SK-N-SH treated with all-trans-retinoic acid at 6 μM for 48 hours (cell line): ENCODE measurements around the gene NACA2.

Experiments used
- SNAI2 ChIP-seq: fragments of 250-450 bp; sonication (Bioruptor Pico); IDR thresholded peaks from 2 replicates; pipeline ENCODE4 v1.5.0; 2020; ENCODE audit warnings: mild to moderate bottlenecking, moderate library complexity
- TOX ChIP-seq: fragments of 250-450 bp; sonication (Bioruptor Pico); IDR thresholded peaks from 2 replicates; pipeline ENCODE4 v1.8.0; 2021; ENCODE audit warnings: mild to moderate bottlenecking, moderate library complexity, borderline replicate concordance
- ZFP3 ChIP-seq: fragments of 250-450 bp; sonication (Bioruptor Pico); IDR thresholded peaks from 2 replicates; pipeline ENCODE4 v1.5.0; 2020; ENCODE audit warnings: mild to moderate bottlenecking, moderate library complexity
- ZNF70 ChIP-seq: fragments of 450-650 bp; formaldehyde crosslinking; IDR thresholded peaks from 2 replicates; pipeline ENCODE4 v1.5.0; 2020; ENCODE audit warnings: mild to moderate bottlenecking, moderate library complexity
- ZNF8 ChIP-seq: fragments of 450-650 bp; formaldehyde crosslinking; IDR thresholded peaks from 2 replicates; pipeline ENCODE4 v1.5.0; 2020; ENCODE audit warnings: mild to moderate bottlenecking, moderate library complexity
- TF ChIP-seq, protein P1 (sequence below): fragments of 250-450 bp; sonication (Bioruptor Pico); IDR thresholded peaks from 2 replicates; pipeline ENCODE4 v1.8.0; 2020; ENCODE audit warnings: mild to moderate bottlenecking, moderate library complexity, borderline replicate concordance

DNA sequence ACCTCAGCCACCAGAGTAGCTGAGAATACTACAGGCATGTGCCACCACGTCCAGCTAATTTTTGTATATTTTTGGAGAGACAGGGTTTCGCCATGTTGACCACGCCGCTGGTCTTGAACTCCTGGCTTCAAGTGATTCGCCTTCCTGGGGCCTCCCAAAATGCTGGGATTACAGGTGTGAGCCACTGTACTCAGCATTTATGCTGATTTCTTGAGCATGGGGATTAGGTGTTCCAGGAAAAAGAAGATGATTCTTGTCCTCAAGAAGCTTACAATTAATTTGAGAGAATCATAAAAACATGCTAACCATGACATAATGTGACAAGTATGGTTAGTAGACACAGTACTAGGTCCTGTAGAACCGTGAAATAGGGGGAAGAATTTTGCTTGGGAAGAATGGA is 30.9 kb downstream of the NACA2 start:
- TF ChIP-seq, protein P1, sequence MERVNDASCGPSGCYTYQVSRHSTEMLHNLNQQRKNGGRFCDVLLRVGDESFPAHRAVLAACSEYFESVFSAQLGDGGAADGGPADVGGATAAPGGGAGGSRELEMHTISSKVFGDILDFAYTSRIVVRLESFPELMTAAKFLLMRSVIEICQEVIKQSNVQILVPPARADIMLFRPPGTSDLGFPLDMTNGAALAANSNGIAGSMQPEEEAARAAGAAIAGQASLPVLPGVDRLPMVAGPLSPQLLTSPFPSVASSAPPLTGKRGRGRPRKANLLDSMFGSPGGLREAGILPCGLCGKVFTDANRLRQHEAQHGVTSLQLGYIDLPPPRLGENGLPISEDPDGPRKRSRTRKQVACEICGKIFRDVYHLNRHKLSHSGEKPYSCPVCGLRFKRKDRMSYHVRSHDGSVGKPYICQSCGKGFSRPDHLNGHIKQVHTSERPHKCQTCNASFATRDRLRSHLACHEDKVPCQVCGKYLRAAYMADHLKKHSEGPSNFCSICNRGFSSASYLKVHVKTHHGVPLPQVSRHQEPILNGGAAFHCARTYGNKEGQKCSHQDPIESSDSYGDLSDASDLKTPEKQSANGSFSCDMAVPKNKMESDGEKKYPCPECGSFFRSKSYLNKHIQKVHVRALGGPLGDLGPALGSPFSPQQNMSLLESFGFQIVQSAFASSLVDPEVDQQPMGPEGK (CRISPR knock-in tag): no peak
- TF ChIP-seq SNAI2 (CRISPR knock-in tag) (no peak), TOX (CRISPR knock-in tag) (no peak), ZNF70 (CRISPR knock-in tag) (no peak), ZFP3 (CRISPR knock-in tag) (no peak), ZNF8 (no peak)
